OCI-LY1 (cell line): ENCODE data around the gene BPIFA3.

Experiments used
- H2AFZ ChIP-seq: fragments of 200-600 bp; sonication (generic), shearing (Covaris generic); 2 replicates; pipeline ENCODE4 v1.6.0; 2014; ENCODE audit warnings: antibody characterized with exemption, mild to moderate bottlenecking, low read length
- H3F3A ChIP-seq: fragments of 200-600 bp; sonication (generic), shearing (Covaris generic); 2 replicates; pipeline ENCODE4 v1.6.0; 2014; ENCODE audit warnings: mild to moderate bottlenecking, antibody characterized with exemption, low read length, moderate library complexity; ENCODE audit not compliant: insufficient read depth
- H3K27ac ChIP-seq: fragments of 200-600 bp; sonication (generic); 2 replicates; pipeline ENCODE4 v1.5.1; 2014; ENCODE audit warnings: low read length, mixed run types, mild to moderate bottlenecking, low read depth; ENCODE audit not compliant: poor library complexity, severe bottlenecking
- H3K27me3 ChIP-seq: fragments of 200-600 bp; sonication (generic); 2 replicates; pipeline ENCODE4 v1.6.0; 2014; ENCODE audit warnings: antibody characterized with exemption, mild to moderate bottlenecking, low read length, moderate library complexity; ENCODE audit not compliant: insufficient read depth
- H3K36me3 ChIP-seq: fragments of 200-600 bp; sonication (generic); 2 replicates; pipeline ENCODE4 v1.6.1; 2014; ENCODE audit warnings: mild to moderate bottlenecking, antibody characterized with exemption, low read length, moderate library complexity, mixed read lengths; ENCODE audit not compliant: insufficient read depth
- H3K4me1 ChIP-seq: fragments of 200-600 bp; sonication (generic); 2 replicates; pipeline ENCODE4 v1.5.1; 2014; ENCODE audit warnings: mild to moderate bottlenecking, low read length, moderate library complexity; ENCODE audit not compliant: insufficient read depth, severe bottlenecking
- H3K4me2 ChIP-seq: fragments of 200-600 bp; sonication (generic), shearing (Covaris generic); 2 replicates; pipeline ENCODE4 v1.6.1; 2014; ENCODE audit warnings: low read length
- H3K4me3 ChIP-seq: fragments of 200-600 bp; sonication (generic); 2 replicates; pipeline ENCODE4 v1.5.1; 2014; ENCODE audit warnings: low read length, low read depth, mild to moderate bottlenecking, mixed read lengths; ENCODE audit not compliant: poor library complexity, severe bottlenecking
- H3K79me2 ChIP-seq: fragments of 200-600 bp; shearing (Covaris generic); 2 replicates; pipeline ENCODE4 v1.6.1; 2016; ENCODE audit warnings: mixed run types, low read length, mixed read lengths; ENCODE audit not compliant: insufficient read depth
- H3K9ac ChIP-seq: fragments of 200-600 bp; sonication (generic), shearing (Covaris generic); 2 replicates; pipeline ENCODE4 v1.6.1; 2014; ENCODE audit warnings: mild to moderate bottlenecking, low read length, mixed read lengths
- H3K9me2 ChIP-seq: fragments of 200-600 bp; sonication (generic), shearing (Covaris generic); 2 replicates; pipeline ENCODE4 v1.6.1; 2014; ENCODE audit warnings: low read depth, mild to moderate bottlenecking, low read length, mixed read lengths
- H3K9me3 ChIP-seq: fragments of 200-600 bp; shearing (Covaris generic); 2 replicates; pipeline ENCODE4 v1.6.1; 2014; ENCODE audit warnings: low read length, mixed read lengths
- H4K20me1 ChIP-seq: fragments of 200-600 bp; sonication (generic), shearing (Covaris generic); 2 replicates; pipeline ENCODE4 v1.6.0; 2016; ENCODE audit warnings: mild to moderate bottlenecking, low read length; ENCODE audit not compliant: insufficient read depth
- CTCF ChIP-seq: fragments of 200-600 bp; sonication (generic), shearing (Covaris generic); IDR thresholded peaks from 2 replicates; pipeline ENCODE4 v1.5.1; 2017; ENCODE audit warnings: mild to moderate bottlenecking, antibody characterized with exemption, low read length, moderate library complexity, mixed read lengths
- EZH2 ChIP-seq: fragments of 200-600 bp; sonication (generic), shearing (Covaris generic); IDR thresholded peaks from 2 replicates; pipeline ENCODE4 v1.8.0; 2017; ENCODE audit warnings: borderline replicate concordance, mixed run types, mild to moderate bottlenecking, antibody characterized with exemption, low read length, moderate library complexity, mixed read lengths

Gene BPIFA3

GRCh38 chr20:33234050-33234449, 16.9 kb downstream of the BPIFA3 start:
- no peak overlapping the region for H3K27ac ChIP-seq
- H3K4me3 ChIP-seq = no peak overlapping the region
- H4K20me1 ChIP-seq = no peaks in the 10 kb centered on the region
- no peaks in the 10 kb centered on the region for H3K9me2 ChIP-seq
- 0 out of 2 replicates have a peak, but pooled peaks cover 4% of the 10 kb centered on the region for H3K27me3 ChIP-seq
- TF ChIP-seq EZH2 (no peak), CTCF (no peak)
- no peaks in the 10 kb centered on the region for H3K79me2 ChIP-seq
- no peaks in the 10 kb centered on the region for H3K9me3 ChIP-seq
- no peak overlapping the region for H3K4me2 ChIP-seq
- no peak overlapping the region for H3K9ac ChIP-seq
- H3F3A ChIP-seq = no peaks in the 10 kb centered on the region
- no peaks in the 10 kb centered on the region for H3K36me3 ChIP-seq
- H2AFZ ChIP-seq = no peak overlapping the region
- no peaks in the 10 kb centered on the region for H3K4me1 ChIP-seq

DNA sequence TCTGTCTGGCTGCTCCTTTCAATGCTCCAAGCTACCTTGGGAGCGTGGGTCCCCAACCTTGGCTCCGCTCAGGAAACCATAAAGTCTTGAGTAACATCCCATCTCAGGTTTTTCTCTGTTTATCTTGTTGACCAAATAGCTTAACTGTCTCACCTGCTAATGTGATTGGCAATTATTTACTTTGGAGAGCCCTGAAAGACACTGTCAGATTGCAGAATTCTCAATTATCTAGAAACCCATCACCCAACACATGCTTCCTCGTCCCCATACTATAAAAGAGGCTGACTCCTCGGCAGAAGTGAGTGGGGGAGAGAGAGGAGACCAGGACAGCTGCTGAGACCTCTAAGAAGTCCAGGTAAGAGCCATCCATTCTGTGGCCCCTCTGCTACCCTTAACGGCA, 18.5 kb downstream of the BPIFA3 start, which contains the start of gene BPIFA1:
Gene BPIFA1 (plus strand): TSS at position 301 of the 400 bp plus-strand sequence. CDS start 1,716 bp downstream, outside the sequence.
- H3K27me3 ChIP-seq = 0 out of 2 replicates have a peak, but pooled peaks cover 4% of the 10 kb centered on the region

DNA sequence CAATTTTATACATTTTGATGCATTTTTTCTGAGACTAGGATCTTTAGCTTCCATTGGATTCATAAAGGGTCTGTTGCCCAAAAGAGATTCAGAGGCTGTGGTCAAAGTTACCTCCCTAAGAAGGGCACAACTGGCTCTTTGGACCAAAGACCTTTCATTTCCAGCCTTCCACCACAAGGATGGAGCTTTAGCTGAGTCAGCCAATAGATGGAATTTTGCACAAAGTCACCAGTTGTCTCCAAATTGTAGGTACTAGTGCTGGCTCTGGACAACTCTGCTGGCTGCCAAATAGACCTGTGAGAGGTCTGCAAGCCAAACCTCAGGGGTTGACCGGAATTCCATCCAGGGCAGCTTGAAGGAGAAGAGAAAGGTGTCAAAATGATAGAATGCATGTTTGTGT, 19.2 kb downstream of the BPIFA3 start:
- TF ChIP-seq CTCF (no peak), EZH2 (no peak)
- H3K4me3 ChIP-seq = no peak overlapping the region
- H3K27me3 ChIP-seq = 0 out of 2 replicates have a peak, but pooled peaks cover 4% of the 10 kb centered on the region
- H3F3A ChIP-seq = no peaks in the 10 kb centered on the region
- no peaks in the 10 kb centered on the region for H3K9me2 ChIP-seq
- H3K9ac ChIP-seq = no peak overlapping the region
- no peaks in the 10 kb centered on the region for H3K36me3 ChIP-seq
- no peaks in the 10 kb centered on the region for H3K4me1 ChIP-seq
- H2AFZ ChIP-seq = no peak overlapping the region
- H3K79me2 ChIP-seq = no peaks in the 10 kb centered on the region
- H4K20me1 ChIP-seq = no peaks in the 10 kb centered on the region
- H3K27ac ChIP-seq = no peak overlapping the region
- H3K4me2 ChIP-seq = no peak overlapping the region
- no peaks in the 10 kb centered on the region for H3K9me3 ChIP-seq

More for the DNA sequence above, 18.5 kb downstream of the BPIFA3 start, which contains the start of gene BPIFA1:
- H3F3A ChIP-seq = no peaks in the 10 kb centered on the region
- no peaks in the 10 kb centered on the region for H3K9me2 ChIP-seq
- no peaks in the 10 kb centered on the region for H4K20me1 ChIP-seq
- H3K4me1 ChIP-seq = no peaks in the 10 kb centered on the region
- no peak within 1 kb of the TSS for H2AFZ ChIP-seq
- H3K4me2 ChIP-seq = no peak within 1 kb of the TSS
- no peak within 1 kb of the TSS for H3K27ac ChIP-seq
- no peaks in the 10 kb centered on the region for H3K36me3 ChIP-seq
- no peak within 1 kb of the TSS for H3K9ac ChIP-seq
- TF ChIP-seq EZH2 = no peak
- no peak for TF ChIP-seq CTCF
- no peaks in the 10 kb centered on the region for H3K79me2 ChIP-seq
- no peak within 1 kb of the TSS for H3K4me3 ChIP-seq
- no peaks in the 10 kb centered on the region for H3K9me3 ChIP-seq
